Body of pancreas (tissue), 4 donors: ENCODE results near the gene CENPC.

Experiments used
- POLR2A ChIP-seq, 3 donors: fragments of 450-650 bp; IDR thresholded peaks; one replicate each; pipeline ENCODE4 v1.6.1; 2016; ENCODE audit warnings: antibody characterized with exemption in 3 of 3, mild to moderate bottlenecking in 2 of 3
- TF ChIP-seq, protein P1 (sequence below), 7 experiments: fragments of 450-650 bp in 4 of 7; fragments of 200-600 bp in 3 of 7; sonication (generic) in 3 of 7; IDR thresholded peaks; one replicate each; pipeline ENCODE4 v1.5.1; 2016 to 2019; ENCODE audit warnings: antibody characterized with exemption in 7 of 7

DNA sequence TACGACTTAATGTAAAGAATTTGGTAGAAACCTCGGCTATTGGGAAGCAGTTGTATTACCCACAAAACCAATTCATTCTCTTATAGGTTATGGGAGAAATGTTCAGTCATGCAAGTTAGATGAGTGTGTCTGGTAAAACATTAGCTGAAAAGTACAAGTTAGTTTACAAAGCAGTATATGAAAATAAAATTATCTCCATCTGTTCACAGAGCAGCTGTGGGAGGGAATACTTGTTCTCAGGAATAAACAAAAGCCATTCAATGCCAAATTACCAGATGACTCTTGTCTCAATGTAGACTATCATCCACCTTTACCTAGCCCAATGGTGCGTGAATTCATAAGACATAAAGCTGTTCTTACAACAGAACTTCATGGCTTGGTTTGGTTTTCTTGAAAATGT is 41.9 kb upstream of the CENPC start:
- TF ChIP-seq, protein P1, sequence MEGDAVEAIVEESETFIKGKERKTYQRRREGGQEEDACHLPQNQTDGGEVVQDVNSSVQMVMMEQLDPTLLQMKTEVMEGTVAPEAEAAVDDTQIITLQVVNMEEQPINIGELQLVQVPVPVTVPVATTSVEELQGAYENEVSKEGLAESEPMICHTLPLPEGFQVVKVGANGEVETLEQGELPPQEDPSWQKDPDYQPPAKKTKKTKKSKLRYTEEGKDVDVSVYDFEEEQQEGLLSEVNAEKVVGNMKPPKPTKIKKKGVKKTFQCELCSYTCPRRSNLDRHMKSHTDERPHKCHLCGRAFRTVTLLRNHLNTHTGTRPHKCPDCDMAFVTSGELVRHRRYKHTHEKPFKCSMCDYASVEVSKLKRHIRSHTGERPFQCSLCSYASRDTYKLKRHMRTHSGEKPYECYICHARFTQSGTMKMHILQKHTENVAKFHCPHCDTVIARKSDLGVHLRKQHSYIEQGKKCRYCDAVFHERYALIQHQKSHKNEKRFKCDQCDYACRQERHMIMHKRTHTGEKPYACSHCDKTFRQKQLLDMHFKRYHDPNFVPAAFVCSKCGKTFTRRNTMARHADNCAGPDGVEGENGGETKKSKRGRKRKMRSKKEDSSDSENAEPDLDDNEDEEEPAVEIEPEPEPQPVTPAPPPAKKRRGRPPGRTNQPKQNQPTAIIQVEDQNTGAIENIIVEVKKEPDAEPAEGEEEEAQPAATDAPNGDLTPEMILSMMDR (IDR thresholded peaks at IDR 0.05) = no peak
- TF ChIP-seq POLR2A (IDR thresholded peaks at IDR 0.05) = no peak
